ENCODE measurements around the gene POGZ. TPM values are rescaled to one million over a fixed set of nuclear protein-coding genes. Genes with fewer than 3 reads are reported as not detected.
A peak's percentile ranks its signal among the peaks of the same experiment; 100 is the strongest.

The POGZ gene
- total and polyA plus RNA-seq, 2 of the 13 experiments (the other 11 are each of a cell fraction or from before 2014, with no cell fraction given): 15.3 to 45.6 TPM

- TF ChIP-seq HMG20B (CRISPR knock-in tag; conservative IDR thresholded peaks at IDR 0.05): no peak
- 0 out of 2 replicates have a peak, but pooled peaks have one; percentile 16 for TF ChIP-seq ZNF580 (CRISPR knock-in tag; IDR thresholded peaks at IDR 0.05; ENCODE audit: borderline replicate concordance, low read depth)
- 0 out of 2 replicates have a peak, but pooled peaks have one; percentile 49 for TF ChIP-seq BRD4 (CRISPR knock-in tag; IDR thresholded peaks at IDR 0.05)
- no peak for TF ChIP-seq ZSCAN22 (CRISPR knock-in tag; IDR thresholded peaks at IDR 0.05)
- TF ChIP-seq SRY (CRISPR knock-in tag; IDR thresholded peaks at IDR 0.05): no peak
- TF ChIP-seq PPARG (CRISPR knock-in tag; conservative IDR thresholded peaks at IDR 0.05): no peak
- TF ChIP-seq SKI (IDR thresholded peaks at IDR 0.05; ENCODE audit: partially characterized antibody): no peak
- no peak for TF ChIP-seq HNRNPLL (IDR thresholded peaks at IDR 0.05; ENCODE audit: low read depth, low read length, poor library complexity, severe bottlenecking)
- no peak for TF ChIP-seq ZNF614 (CRISPR knock-in tag; IDR thresholded peaks at IDR 0.05; ENCODE audit: borderline replicate concordance)
- TF ChIP-seq ZNF30 (CRISPR knock-in tag; IDR thresholded peaks at IDR 0.05): no peak
- no peak for TF ChIP-seq TFE3 (CRISPR knock-in tag; IDR thresholded peaks at IDR 0.05)
- no peak for TF ChIP-seq ZNF670 (CRISPR knock-in tag; IDR thresholded peaks at IDR 0.05; ENCODE audit: borderline replicate concordance)
- TF ChIP-seq HIVEP1 (CRISPR knock-in tag; IDR thresholded peaks at IDR 0.05): no peak
- no peak for TF ChIP-seq NCOA1 (CRISPR knock-in tag; IDR thresholded peaks at IDR 0.05)
- no peak for TF ChIP-seq JDP2 (CRISPR knock-in tag; IDR thresholded peaks at IDR 0.05; ENCODE audit: borderline replicate concordance)
- no peak for TF ChIP-seq ZNF503 (CRISPR knock-in tag; IDR thresholded peaks at IDR 0.05)
- TF ChIP-seq ZMYM3 (CRISPR knock-in tag; IDR thresholded peaks at IDR 0.05): no peak
- no peak for TF ChIP-seq ZBTB3 (CRISPR knock-in tag; IDR thresholded peaks at IDR 0.05; ENCODE audit: borderline replicate concordance, low read depth)
- no peak for TF ChIP-seq HINFP (CRISPR knock-in tag; IDR thresholded peaks at IDR 0.05; ENCODE audit: low read depth)
- TF ChIP-seq ARID2 (CRISPR knock-in tag; IDR thresholded peaks at IDR 0.05; ENCODE audit: borderline replicate concordance): no peak
- no peak for TF ChIP-seq ZNF558 (CRISPR knock-in tag; IDR thresholded peaks at IDR 0.05; ENCODE audit: borderline replicate concordance)
- TF ChIP-seq TARDBP (CRISPR knock-in tag; IDR thresholded peaks at IDR 0.05): no peak
- peak; percentile 91 for TF ChIP-seq CREB1 (IDR thresholded peaks at IDR 0.05)
- peak; percentile 96 for TF ChIP-seq CREB1 (CRISPR knock-in tag; IDR thresholded peaks at IDR 0.05)
- TF ChIP-seq ZBTB42 (CRISPR knock-in tag; IDR thresholded peaks at IDR 0.05): no peak
- no peak for TF ChIP-seq ZNF850 (CRISPR knock-in tag; conservative IDR thresholded peaks at IDR 0.05)
- no peak for TF ChIP-seq ZNF367 (CRISPR knock-in tag; IDR thresholded peaks at IDR 0.05; ENCODE audit: borderline replicate concordance)
- no peak for TF ChIP-seq U2AF2 (IDR thresholded peaks at IDR 0.05; ENCODE audit: low read depth, low read length)
These were observed at the start of gene POGZ (continued) for GRCh38 chr1:151459331-151460046.

Measured in HepG2 (cell line).